HepG2 (cell line): ENCODE measurements around the gene ERP44. TPM values are rescaled to one million over a fixed set of nuclear protein-coding genes. Genes with fewer than 3 reads are reported as not detected.

Source experiments
- ATAC-seq: fragments of 200-7000 bp; cut with Tn5 transposase; 3 replicates; pipeline ENCODE4 v1.9.1; 2020; ENCODE audit warnings: mild to moderate bottlenecking, moderate library complexity
- BruUV-seq: library from RNA; stranded (reverse); fragments of 400-500 nt; replicated peaks from 2 replicates; lab custom pipeline; 2021; lab: Mats Ljungman, UMichigan
- CTCF ChIA-PET: fragments of 300-600 bp; formaldehyde crosslinking; extraction: SDS; loops from one replicate; lab custom pipeline; 2021; ENCODE audit warnings: low total read pairs, inconsistent platforms, low intra/inter-chr PET ratio; lab: Yijun Ruan, JAX
- POLR2A ChIA-PET: fragments of 350-600 bp; sonication (Branson Sonifier 250); formaldehyde crosslinking; loops from one replicate; lab custom pipeline; 2020; ENCODE audit warnings: antibody characterized with exemption, inconsistent platforms; lab: Yijun Ruan, JAX
- DNase-seq: peaks from one replicate; pipeline ENCODE4 v3.0.0-alpha.2; 2015; ENCODE audit warnings: low spot score
- FAIRE-seq: peaks from 3 replicates; lab custom pipeline; 2011; peaks lifted over from hg19 to GRCh38; lab: Jason Lieb, UNC
- H2AFZ ChIP-seq: one replicate; pipeline ENCODE4 v1.6.1; 2011; ENCODE audit warnings: low read length, inconsistent platforms
- H3K27ac ChIP-seq: fragments of 300-600 bp; 3 replicates; pipeline ENCODE4 v1.8.0; 2011; ENCODE audit warnings: mixed run types, mild to moderate bottlenecking, mixed read lengths, low read length, inconsistent platforms; ENCODE audit not compliant: insufficient read depth; ENCODE audit errors: extremely low read length
- H3K27me3 ChIP-seq, 2 experiments: fragments of 200-600 bp in 1 of 2; 2 replicates in 1 of 2; 3 replicates in 1 of 2; pipeline versions ENCODE4 v1.6.0 to v1.8.0; 2011; ENCODE audit warnings: low read length in 2 of 2, mild to moderate bottlenecking in 2 of 2, moderate library complexity in 2 of 2, inconsistent platforms in 1 of 2; ENCODE audit not compliant: insufficient read depth in 2 of 2, control insufficient read depth in 1 of 2
- H3K36me3 ChIP-seq, 2 experiments: fragments of 200-600 bp in 1 of 2; replicated peaks in 1 of 2; 2 replicates in 1 of 2; 3 replicates in 1 of 2; pipeline versions ENCODE4 v1.5.1 to v1.8.0; 2011; ENCODE audit warnings: low read length in 2 of 2, inconsistent platforms in 1 of 2; ENCODE audit not compliant: insufficient read depth in 2 of 2, control insufficient read depth in 1 of 2
- H3K4me1 ChIP-seq: 2 replicates; pipeline ENCODE4 v1.5.1; 2012; ENCODE audit warnings: low read length, inconsistent platforms; ENCODE audit not compliant: insufficient read depth
- H3K4me2 ChIP-seq: 2 replicates; pipeline ENCODE4 v1.6.0; 2011; ENCODE audit warnings: low read depth, low read length, inconsistent platforms
- H3K4me3 ChIP-seq, 3 experiments: fragments of 200-600 bp in 1 of 3; sonication (generic), shearing (Covaris generic) in 1 of 3; replicated peaks in 1 of 3; 2 replicates each; pipeline ENCODE4 v1.5.1; 2011 to 2016; ENCODE audit warnings: low read length in 3 of 3, inconsistent platforms in 2 of 3, low read depth in 2 of 3, mild to moderate bottlenecking in 2 of 3, control low read depth in 1 of 3, mixed read lengths in 1 of 3; ENCODE audit not compliant: insufficient read depth in 1 of 3
- H3K79me2 ChIP-seq: one replicate; pipeline ENCODE4 v1.6.1; 2011; ENCODE audit warnings: low read length, inconsistent platforms; ENCODE audit not compliant: insufficient read depth
- H3K9ac ChIP-seq: 2 replicates; pipeline ENCODE4 v1.6.0; 2011; ENCODE audit warnings: mild to moderate bottlenecking, low read depth, low read length, inconsistent platforms; ENCODE audit not compliant: insufficient read depth
- H3K9me3 ChIP-seq: 2 replicates; pipeline ENCODE4 v1.5.1; 2012; ENCODE audit warnings: mild to moderate bottlenecking, low read length
- H4K20me1 ChIP-seq: 2 replicates; pipeline ENCODE4 v1.6.0; 2011; ENCODE audit warnings: inconsistent platforms, mild to moderate bottlenecking, low read length, moderate library complexity; ENCODE audit not compliant: insufficient read depth
- CCDC6 ChIP-seq: sonication (generic); formaldehyde crosslinking; IDR thresholded peaks from 2 replicates; pipeline ENCODE4 v1.8.1; 2022; ENCODE audit warnings: mild to moderate bottlenecking, missing genetic modification reagents, moderate library complexity
- HNRNPK ChIP-seq: fragments of 200-400 bp; formaldehyde crosslinking; IDR thresholded peaks from 2 replicates; pipeline ENCODE4 v1.6.1; 2018; ENCODE audit warnings: low read length, low read depth, moderate library complexity, mild to moderate bottlenecking; ENCODE audit not compliant: poor library complexity, severe bottlenecking
- KLF9 ChIP-seq: IDR thresholded peaks from 2 replicates; pipeline ENCODE4 v1.6.1; 2016; ENCODE audit warnings: low read depth
- PLRG1 ChIP-seq: fragments of 450-650 bp; conservative IDR thresholded peaks from 2 replicates; pipeline ENCODE4 v1.6.1; 2016
- PRPF4 ChIP-seq: fragments of 200-400 bp; formaldehyde crosslinking; IDR thresholded peaks from 2 replicates; pipeline ENCODE4 v1.6.1; 2016; ENCODE audit warnings: low read length, low read depth; ENCODE audit not compliant: poor library complexity, severe bottlenecking
- SNAPC2 ChIP-seq: sonication (generic); formaldehyde crosslinking; IDR thresholded peaks from 2 replicates; pipeline ENCODE4 v1.8.1; 2022; ENCODE audit warnings: mild to moderate bottlenecking, missing genetic modification reagents
- SP1 ChIP-seq, 2 experiments: fragments of 450-650 bp in 1 of 2; sonication (generic) in 1 of 2; formaldehyde crosslinking in 1 of 2; IDR thresholded peaks; 2 replicates each; pipeline versions ENCODE4 v1.4.0 to v1.6.1; 2016 to 2020; ENCODE audit warnings: missing genetic modification reagents in 1 of 2
- TBL1XR1 ChIP-seq: fragments of 150-350 bp; IDR thresholded peaks from 2 replicates; pipeline ENCODE4 v1.6.1; 2014; ENCODE audit warnings: borderline replicate concordance, low read length; ENCODE audit not compliant: partially characterized antibody
- ZNF136 ChIP-seq: sonication (generic); formaldehyde crosslinking; IDR thresholded peaks from 2 replicates; pipeline ENCODE4 v1.8.1; 2022; ENCODE audit warnings: low read depth, mild to moderate bottlenecking, moderate library complexity, missing genetic modification reagents
- ZNF160 ChIP-seq: sonication (generic); formaldehyde crosslinking; IDR thresholded peaks from 2 replicates; pipeline ENCODE4 v1.8.0; 2022; ENCODE audit warnings: mild to moderate bottlenecking, inconsistent platforms, missing genetic modification reagents
- ZNF329 ChIP-seq: sonication (generic); formaldehyde crosslinking; IDR thresholded peaks from 2 replicates; pipeline ENCODE4 v1.9.0; 2021; ENCODE audit warnings: low read depth, mild to moderate bottlenecking, missing genetic modification reagents
- ZNF496 ChIP-seq: sonication (generic); formaldehyde crosslinking; IDR thresholded peaks from 2 replicates; pipeline ENCODE4 v1.8.1; 2023; ENCODE audit warnings: mild to moderate bottlenecking, moderate library complexity, missing genetic modification reagents; ENCODE audit not compliant: insufficient replicate concordance
- ZNF782 ChIP-seq: sonication (generic); formaldehyde crosslinking; IDR thresholded peaks from 2 replicates; pipeline ENCODE4 v1.4.0; 2020; ENCODE audit warnings: missing genetic modification reagents, mild to moderate bottlenecking, borderline replicate concordance
- WGBS: methylation state at CpG from one replicate; pipeline ENCODE4 v1.1.6; 2017; ENCODE audit warnings: low lambda C conversion rate; 5-methylcytosine and 5-hydroxymethylcytosine counted together
- in situ Hi-C: cut with HindIII; loops from 2 replicates; pipeline ENCODE4 v1.10.0; 2017; ENCODE audit warnings: low pct_unique_long_range_greater_than_20kb; ENCODE audit not compliant: extremely low pct_ligation_motif_present
- intact Hi-C: fragments of 100-400 bp; cut with micrococcal nuclease; formaldehyde crosslinking; loops from one replicate; pipeline ENCODE4 v1.10.0; 2022; ENCODE audit not compliant: unreplicated experiment
- polyA plus RNA-seq, 8 experiments: library from polyadenylated mRNA; depleted of rRNA in 3 of 8; stranded (reverse) in 7 of 8; unstranded in 1 of 8; fragments of >200 nt; fragmentation: Illumina TruSeq in 4 of 8; extraction: Trizol in 4 of 8; gene quantifications; 2 replicates each; pipeline versions ENCODE4 v1.2.1 to v1.2.3, GENCODE V29; 2011 to 2016; ENCODE audit warnings: low read depth in 4 of 8, missing spikeins in 1 of 8, mixed read lengths in 1 of 8; ENCODE audit not compliant: insufficient read depth in 1 of 8
- total RNA-seq, 5 experiments: library from RNA; depleted of rRNA; stranded (reverse); fragments of >200 nt; fragmentation: Illumina TruSeq; extraction: Trizol; gene quantifications; 2 replicates each; pipeline ENCODE4 v1.2.3, GENCODE V29; 2016; ENCODE audit warnings: low read depth in 1 of 5
- TF ChIP-seq, protein P1 (sequence below): sonication (generic); formaldehyde crosslinking; IDR thresholded peaks from 2 replicates; pipeline ENCODE4 v1.5.0; 2020; ENCODE audit warnings: mild to moderate bottlenecking, low read depth, missing genetic modification reagents, borderline replicate concordance
- TF ChIP-seq, protein P2 (sequence below): sonication (generic); formaldehyde crosslinking; IDR thresholded peaks from 2 replicates; pipeline ENCODE4 v1.5.1; 2020; ENCODE audit warnings: missing genetic modification reagents, mild to moderate bottlenecking, borderline replicate concordance

Gene ERP44
- total and polyA plus RNA-seq, 2 of the 13 experiments (the other 11 are each of a cell fraction or from before 2014, with no cell fraction given): 8.9 to 13.8 TPM

DNA sequence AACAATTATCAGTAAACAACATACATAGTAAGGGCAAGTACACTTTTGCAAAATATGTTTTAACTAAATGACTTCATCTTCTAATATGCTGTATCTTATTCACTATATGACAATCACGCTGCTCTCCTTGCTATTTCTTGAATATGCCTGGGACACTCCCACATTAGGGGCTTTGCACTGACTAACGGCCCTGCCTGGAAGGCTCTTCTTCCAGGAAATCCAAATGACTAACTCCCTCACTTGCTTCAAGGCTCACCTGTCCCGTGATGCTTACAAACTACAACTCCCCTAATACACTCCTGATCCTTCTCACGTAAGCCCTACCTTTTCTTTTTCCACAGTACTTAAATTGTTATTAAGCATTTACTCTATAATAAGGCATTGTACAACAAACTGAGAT, 10.6 kb downstream of the ERP44 start:
- ATAC-seq (no peak), DNase-seq (no peak)
- no peaks in the 10 kb centered on the region; the same call in 1 of the 2 replicates for H4K20me1 ChIP-seq
- no peak overlapping the region for H3K4me3 ChIP-seq
- peaks cover 89% of the 10 kb centered on the region for H3K79me2 ChIP-seq
- WGBS: 95% methylated on average over 4 of the region's 4 CpGs
- H3K4me2 ChIP-seq: no peak overlapping the region
- in situ Hi-C loops: no loop called here
- ChIA-PET POLR2A (no interaction called here), CTCF (no interaction called here)
- no peak overlapping the region for H3K9ac ChIP-seq
- H3K27me3 ChIP-seq: no peaks in the 10 kb centered on the region
- TF ChIP-seq ZNF329: no peak
- no peak for TF ChIP-seq KLF9 (CRISPR knock-in tag)
- TF ChIP-seq, protein P1, sequence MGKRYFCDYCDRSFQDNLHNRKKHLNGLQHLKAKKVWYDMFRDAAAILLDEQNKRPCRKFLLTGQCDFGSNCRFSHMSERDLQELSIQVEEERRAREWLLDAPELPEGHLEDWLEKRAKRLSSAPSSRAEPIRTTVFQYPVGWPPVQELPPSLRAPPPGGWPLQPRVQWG (CRISPR knock-in tag): no peak
- TF ChIP-seq, all 625 proteins: peak for 0
- no TSS peak for BruUV-seq
- H3K4me1 ChIP-seq: no peaks in the 10 kb centered on the region; the same call in 1 of the 2 replicates
- intact Hi-C loops: no loop called here
- no peak for FAIRE-seq
- H3K36me3 ChIP-seq: no peaks in the 10 kb centered on the region
- H2AFZ ChIP-seq: no peak overlapping the region
- H3K27ac ChIP-seq: no peak overlapping the region
- no peaks in the 10 kb centered on the region for H3K9me3 ChIP-seq

DNA sequence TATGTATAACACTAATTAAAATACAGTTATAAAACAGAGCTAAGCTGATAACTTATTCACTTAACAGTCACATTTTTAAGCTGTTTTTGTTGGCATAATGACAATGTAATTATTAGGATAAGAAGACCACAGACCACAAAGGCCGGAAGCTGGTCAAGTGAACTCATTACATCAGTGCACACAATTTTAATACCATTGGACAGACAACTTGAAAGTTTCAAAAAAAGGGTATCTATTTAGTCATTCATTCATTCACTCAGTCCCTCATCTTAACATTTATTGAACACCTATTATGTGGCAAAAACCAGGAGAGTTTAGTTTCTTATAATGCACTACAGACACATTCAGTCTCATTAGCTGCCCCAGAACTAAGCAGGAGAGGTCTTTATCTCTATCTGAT, 11.6 kb downstream of the ERP44 start:
- H3K79me2 ChIP-seq: peaks cover 85% of the 10 kb centered on the region
- in situ Hi-C loops: no loop called here
- ATAC-seq (no peak), FAIRE-seq (no peak), DNase-seq (no peak)
- no TSS peak for BruUV-seq
- H3K27me3 ChIP-seq: no peaks in the 10 kb centered on the region
- ChIA-PET POLR2A (interaction anchor here (1.2 kb wide), 1 partner anchor 12 kb away, joined by 4 read pairs; the partner anchor contains the start of genes ERP44 and INVS), CTCF (no interaction called here)
- no peaks in the 10 kb centered on the region; the same call in 1 of the 2 replicates for H4K20me1 ChIP-seq
- no peaks in the 10 kb centered on the region; the same call in 1 of the 2 replicates for H3K4me1 ChIP-seq
- H3K9ac ChIP-seq: no peak overlapping the region
- intact Hi-C loops: no loop called here
- 92% methylated on average over 1 of the region's 1 CpG for WGBS
- no peak overlapping the region for H3K27ac ChIP-seq
- no peak overlapping the region for H2AFZ ChIP-seq
- H3K4me2 ChIP-seq: no peak overlapping the region
- no peak overlapping the region for H3K4me3 ChIP-seq
- H3K36me3 ChIP-seq: no peaks in the 10 kb centered on the region
- no peaks in the 10 kb centered on the region for H3K9me3 ChIP-seq
- TF ChIP-seq TBL1XR1: no peak
- TF ChIP-seq HNRNPK: no peak
- no peak for TF ChIP-seq ZNF160 (CRISPR knock-in tag)
- no peak for TF ChIP-seq SP1 (IDR thresholded peaks at IDR 0.05)
- no peak for TF ChIP-seq SP1 (CRISPR knock-in tag; IDR thresholded peaks at IDR 0.05)
- TF ChIP-seq ZNF496 (CRISPR knock-in tag): no peak
- TF ChIP-seq, protein P2, sequence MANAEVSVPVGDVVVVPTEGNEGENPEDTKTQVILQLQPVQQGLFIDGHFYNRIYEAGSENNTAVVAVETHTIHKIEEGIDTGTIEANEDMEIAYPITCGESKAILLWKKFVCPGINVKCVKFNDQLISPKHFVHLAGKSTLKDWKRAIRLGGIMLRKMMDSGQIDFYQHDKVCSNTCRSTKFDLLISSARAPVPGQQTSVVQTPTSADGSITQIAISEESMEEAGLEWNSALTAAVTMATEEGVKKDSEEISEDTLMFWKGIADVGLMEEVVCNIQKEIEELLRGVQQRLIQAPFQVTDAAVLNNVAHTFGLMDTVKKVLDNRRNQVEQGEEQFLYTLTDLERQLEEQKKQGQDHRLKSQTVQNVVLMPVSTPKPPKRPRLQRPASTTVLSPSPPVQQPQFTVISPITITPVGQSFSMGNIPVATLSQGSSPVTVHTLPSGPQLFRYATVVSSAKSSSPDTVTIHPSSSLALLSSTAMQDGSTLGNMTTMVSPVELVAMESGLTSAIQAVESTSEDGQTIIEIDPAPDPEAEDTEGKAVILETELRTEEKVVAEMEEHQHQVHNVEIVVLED (CRISPR knock-in tag): no peak
- no peak for TF ChIP-seq CCDC6 (CRISPR knock-in tag)
- no peak for TF ChIP-seq PLRG1
- no peak for TF ChIP-seq ZNF136 (CRISPR knock-in tag)
- no peak for TF ChIP-seq PRPF4
- TF ChIP-seq SNAPC2: no peak
- no peak for TF ChIP-seq ZNF782 (CRISPR knock-in tag)
